HK-2 (cell line): ENCODE measurements around the gene ING3.
A peak's percentile ranks its signal among the peaks of the same experiment; 100 is the strongest.
"Not testable (repeated sequence)": the region's sequence is repeated elsewhere in the genome, so short reads cannot be mapped to it uniquely, and the experiment has no call there.

Experiments
- DNase-seq: peaks from one replicate; pipeline ENCODE4 v3.0.0-alpha.2; 2018; ENCODE audit not compliant: unreplicated experiment

Gene ING3

DNA sequence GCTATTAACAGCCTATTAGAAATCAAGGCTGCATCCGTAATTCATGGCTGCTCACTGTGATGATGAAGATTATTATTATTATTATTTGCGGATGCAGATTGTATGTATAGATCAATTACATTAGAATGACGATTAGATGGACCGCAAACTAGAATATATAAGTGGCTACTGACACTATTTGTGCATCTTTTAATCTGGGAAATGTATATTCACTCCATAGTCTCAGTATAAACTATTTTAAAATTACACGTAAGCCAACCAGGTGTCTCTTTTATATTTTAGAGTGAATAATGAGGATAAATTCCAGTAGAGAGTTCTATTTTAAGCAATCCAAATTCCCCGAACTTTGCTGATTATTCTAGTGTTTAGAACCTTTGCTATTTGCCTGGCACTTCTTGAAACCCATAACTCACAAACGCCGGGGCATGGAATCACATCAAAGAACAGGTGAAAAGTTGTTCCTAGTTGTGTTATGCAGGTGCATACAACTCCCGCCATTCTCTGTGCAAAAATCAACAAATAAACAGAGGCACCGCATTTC, 509 bp upstream of the ING3 start:
- DNase-seq = no peak

DNA sequence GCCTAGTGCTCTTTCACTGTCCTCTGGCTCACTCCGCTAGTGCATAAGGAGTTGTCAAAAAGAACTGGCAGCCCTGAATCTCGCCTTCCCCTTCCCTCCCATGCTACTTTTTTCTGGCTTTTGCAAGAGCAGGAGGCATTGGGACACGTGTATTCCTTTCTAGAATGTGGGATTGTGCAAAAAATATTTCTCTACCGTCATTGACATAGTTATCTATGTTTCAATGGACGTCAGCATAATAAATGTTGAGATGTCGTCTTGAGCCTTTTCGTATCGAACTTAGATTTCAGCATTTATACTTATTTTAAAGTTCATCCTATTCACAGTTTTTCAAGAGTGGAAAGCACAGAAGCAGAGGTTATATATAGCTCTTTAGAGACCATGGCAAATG, 727 bp downstream of the ING3 start:
- no peak for DNase-seq

DNA sequence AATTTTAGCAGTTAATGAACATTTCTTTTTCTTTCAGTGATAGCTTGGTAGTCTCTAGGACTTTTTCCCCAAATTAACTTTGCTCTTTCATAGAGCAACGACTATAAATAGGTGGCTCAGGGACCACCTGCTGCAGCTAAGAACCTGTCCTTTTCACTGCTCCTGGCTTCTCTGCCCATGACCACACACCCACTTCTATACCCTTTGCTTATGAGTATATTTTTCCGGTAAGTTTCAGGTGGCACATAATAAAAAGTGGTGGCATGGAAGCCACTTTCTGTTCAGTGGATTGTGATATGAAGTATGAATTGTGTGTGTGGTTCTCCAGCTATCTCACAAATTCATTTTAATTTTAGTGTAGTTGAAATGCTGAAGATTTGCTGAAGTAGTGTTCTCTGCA, 1.2 kb downstream of the ING3 start:
- no peak for DNase-seq

DNA sequence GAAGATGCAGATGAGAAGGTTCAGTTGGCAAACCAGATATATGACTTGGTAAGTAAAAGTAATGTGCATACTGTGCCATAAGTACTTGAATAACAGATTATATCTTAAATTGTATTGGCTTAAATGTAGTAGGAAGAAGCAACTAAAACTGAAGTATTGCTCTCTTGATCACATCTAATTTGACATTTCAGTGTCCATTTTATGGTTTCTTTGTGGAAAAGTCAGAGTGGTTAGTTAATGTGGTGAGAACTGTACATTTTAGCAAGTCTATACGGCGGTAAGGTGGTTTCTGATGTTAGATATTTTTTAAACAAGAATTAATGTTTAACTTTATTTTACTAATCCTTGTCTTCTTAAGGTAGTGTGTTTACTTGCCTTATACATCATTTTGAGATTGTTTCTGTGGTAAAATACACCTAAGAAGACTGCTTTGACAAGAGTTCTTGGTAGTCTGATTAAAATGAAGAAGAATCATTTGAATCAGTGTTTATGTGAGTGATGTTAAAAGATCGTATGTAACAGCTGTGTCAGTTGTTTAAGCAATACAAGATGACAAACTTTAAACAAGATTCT, 5.1 kb downstream of the ING3 start:
- no peak for DNase-seq

DNA sequence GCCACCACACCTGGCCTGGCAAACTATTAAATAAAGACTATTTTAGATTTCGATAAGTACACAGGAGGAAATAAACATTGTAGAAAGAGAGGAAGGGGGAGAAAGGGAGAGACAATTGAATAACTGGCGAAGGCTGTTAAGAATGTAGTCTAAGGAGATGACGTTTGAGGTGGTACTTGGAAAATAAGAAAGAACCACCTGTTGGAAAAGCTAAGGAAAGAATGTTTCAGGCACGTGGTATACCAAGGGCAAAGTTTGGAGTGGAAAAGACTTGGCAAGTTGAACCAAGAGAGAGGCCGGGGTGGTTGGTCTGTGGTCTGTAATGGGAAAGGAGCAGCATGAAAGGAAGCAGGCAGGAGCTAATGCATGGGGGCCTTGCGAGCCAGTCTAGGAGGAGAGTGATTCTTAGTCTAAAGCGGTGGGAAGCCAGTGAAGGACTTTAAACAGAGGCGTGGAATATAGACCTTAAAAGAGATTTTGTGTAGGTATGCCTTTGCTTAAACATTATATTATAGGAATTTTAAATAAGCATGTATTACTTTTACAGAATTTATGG, 9.4 kb downstream of the ING3 start:
- DNase-seq = no peak

DNA sequence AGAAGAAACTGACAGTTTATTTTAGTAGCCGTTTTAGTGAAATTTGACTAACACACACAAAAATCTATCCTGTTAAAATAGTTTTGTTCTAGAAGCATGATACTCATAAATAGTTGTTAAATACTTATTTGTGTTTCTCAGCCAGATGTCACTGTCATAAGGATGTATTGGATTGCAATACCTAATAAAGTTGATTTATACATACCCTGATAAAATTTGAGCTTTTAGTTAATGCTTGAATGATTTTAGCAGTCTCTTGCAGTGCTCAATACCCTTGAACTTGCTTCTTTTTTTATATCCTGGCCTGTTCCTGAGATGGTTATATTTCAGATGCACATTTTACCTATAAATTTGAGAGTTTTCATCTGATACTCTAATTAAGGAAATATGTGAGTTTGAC, 10.1 kb downstream of the ING3 start:
- no peak for DNase-seq

DNA sequence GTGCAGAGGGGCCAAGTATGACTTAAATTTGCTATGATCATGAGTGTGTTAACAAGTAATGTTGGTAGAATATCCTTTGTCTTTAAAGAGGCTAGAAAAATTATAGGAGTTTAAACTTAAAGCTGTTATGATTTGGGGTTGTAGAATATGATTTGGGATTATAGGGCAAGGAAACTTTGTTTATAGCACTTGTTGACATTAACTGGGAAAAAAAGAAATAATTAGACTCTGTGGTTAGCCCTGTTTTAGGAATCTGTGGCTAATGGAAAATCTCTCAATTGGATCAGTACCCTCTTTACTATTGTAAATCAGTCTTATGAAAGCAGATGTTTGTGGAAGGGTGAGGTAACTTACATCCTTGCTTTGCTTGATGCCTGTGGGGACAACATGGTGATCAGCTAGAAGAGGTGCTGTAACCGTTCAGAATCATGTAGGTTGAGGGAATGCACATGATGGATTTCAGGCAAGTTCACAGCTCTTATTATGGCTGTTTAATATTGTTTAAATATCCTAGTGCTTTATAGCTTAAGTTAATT, 11.1 kb downstream of the ING3 start:
- no peak for DNase-seq

DNA sequence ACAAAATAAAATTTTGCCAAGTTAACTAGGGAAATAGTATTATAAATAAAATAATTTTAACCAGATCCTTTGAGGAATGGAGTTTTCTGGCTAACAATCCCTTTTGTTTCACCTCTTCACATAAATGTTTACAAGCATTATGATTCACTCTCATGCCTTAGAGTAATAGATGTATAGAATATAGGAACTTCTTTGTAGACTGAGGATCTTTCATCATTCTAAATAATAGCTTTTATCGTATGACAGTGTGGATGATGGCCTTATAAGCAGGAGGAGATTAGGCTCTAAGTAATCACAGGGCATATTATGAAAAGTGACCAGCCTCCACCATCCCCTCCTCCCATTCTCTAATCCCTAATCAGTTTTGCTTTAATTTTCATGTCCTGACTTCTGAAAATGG, 13.5 kb downstream of the ING3 start:
- DNase-seq = no peak

DNA sequence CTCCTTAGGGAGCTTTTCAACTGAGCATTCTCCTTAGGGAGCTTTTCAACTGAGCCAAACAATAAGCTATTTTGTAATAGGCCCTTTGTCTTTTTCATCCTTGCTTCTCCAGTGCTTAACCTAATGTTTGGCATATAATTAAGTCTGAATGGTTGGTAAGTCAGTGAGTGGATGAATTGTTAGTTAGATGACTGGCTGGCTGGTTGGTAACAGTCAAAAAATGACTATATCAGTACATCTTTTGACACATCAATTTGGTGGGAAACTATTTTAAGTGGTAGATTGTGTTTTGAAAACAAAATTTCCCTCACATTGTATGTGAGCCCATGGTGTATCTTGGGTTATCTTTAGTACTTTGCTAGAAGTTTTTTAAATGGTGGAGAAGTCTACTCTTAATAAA, 16.4 kb downstream of the ING3 start:
- DNase-seq = no peak

DNA sequence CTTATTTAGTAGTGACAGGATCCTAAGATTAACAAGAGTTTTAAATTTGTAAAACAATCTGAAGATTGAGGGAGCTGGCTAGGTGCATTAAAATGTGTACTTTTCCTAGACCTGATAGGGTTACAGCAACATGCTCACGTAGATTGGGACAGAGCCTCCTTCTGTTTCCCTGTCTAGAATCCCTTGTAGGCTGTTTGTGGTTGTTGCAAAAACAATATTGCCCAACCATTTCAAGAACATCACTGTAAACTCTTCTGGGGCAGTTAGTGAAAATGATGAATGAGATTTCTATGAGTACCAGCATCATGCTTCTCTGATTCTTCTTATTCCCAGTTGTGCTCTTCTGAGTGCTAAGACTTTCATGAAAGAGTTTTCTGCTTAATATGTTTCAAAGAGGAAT, 23.3 kb downstream of the ING3 start:
- no peak for DNase-seq

DNA sequence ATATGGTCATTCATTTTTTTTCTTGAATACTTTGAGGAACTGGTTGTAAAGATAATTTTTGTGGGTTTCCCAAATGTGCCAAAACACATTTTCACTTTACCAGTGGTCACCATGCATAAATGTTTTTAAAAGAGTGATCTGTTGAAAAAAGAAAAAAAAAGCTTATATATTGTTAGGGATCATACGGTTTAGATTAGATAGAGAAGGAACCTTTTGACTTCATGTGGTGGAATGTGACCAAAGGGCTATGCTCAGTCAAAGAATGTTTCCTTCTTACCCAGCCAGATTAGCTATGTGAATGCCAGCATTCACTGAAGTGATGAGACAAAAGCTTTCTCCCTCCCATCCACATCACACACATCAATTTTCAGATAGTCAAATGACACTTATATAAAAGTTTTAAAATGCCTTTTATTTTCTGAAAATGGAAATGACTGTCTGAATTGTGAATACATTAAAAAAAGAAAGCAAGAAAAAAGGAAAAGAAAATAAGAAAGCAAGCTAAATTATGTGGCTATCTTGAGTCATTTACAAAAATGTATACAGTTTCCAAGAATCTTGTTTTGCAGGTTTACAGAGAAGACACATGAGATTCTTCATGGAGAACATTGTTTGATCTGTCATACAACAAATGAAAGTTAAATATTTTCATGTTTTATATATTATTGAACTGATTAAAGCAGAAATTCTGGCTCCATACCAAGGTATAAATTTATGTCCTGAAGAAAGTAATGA, 29.4 kb downstream of the ING3 start:
- DNase-seq = no peak

DNA sequence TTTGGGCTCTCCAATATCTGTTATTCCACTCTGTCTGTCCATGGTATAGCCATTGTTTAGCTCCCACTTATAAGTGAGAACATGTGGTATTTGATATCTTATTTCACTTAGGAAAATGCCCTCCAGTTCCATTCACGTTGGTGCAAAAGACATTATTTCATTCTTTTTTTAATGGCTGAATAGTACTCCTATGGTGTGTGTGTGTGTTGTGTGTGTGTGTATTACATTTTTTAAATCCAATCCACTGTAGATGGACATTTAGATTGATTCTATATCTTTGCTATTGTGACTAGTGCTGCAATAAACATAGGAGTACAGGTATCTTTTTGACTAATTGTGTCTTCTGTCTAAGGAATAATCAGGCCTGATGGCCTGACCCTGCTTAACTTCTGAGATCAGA, 30.5 kb downstream of the ING3 start:
- no peak for DNase-seq

DNA sequence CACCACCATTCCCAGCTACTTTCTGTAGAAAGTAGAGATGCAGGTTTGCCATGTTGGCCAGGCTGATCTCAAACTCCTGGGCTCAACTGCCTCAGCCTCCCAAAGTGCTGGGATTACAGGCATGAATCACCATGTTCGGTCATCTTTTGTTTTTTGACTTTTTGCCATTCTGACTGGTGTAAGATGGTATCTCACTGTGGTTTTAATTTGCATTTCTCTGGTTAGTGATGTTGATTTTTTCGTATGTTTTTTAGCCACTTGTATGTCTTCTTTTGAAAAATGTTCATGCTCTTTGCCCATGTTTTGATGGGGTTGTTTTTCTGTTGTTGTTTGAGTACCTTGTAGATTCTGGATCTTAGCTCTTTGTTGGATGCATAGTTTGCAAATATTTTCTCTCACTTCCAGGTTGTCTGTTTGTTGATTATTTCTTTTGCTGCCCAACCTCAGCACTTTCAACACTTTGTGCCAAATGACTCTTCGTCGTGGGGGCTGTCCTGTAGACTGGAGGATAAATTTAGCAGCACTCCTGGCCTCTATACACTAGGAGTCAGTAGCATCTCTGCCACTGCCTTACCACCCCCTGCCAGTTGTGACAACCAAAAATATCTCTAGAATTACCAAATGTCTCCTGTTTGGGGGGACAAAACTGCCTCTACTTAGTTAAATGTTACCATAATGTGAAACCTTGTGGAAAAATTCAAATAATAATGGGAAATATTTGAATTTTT, 31.5 kb downstream of the ING3 start:
- DNase-seq = no peak

DNA sequence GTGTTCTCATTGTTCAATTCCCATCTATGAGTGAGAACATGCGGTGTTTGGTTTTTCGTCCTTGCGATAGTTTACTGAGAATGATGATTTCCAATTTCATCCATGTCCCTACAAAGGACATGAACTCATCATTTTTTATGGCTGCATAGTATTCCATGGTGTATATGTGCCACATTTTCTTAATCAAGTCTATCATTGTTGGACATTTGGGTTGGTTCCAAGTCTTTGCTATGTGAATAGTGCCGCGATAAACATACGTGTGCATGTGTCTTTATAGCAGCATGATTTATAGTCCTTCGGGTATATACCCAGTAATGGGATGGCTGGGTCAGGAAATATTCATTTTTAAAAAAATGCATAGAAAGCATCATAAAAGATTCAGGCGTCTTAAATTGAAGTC, 33.0 kb downstream of the ING3 start:
- not testable (repeated sequence) for DNase-seq

DNA sequence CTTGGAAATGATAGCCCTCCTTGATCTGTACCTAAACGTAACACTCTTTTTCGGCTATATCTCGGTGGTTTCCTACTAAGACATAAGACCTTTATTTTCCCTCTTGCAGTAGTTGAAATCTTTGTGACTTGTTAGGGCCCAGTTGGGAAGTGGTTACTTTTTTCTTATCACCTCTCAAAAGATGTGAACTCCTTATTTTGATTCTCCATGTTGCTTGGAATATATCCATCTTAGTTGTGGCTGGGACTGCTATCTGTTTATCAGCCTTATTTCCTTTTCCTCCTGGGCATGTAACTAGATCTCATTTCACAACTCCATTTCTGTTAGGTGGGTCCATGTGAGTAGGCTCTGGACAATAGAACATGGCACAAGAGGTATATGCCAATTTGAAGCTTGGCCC, 33.8 kb downstream of the ING3 start:
- DNase-seq = no peak

DNA sequence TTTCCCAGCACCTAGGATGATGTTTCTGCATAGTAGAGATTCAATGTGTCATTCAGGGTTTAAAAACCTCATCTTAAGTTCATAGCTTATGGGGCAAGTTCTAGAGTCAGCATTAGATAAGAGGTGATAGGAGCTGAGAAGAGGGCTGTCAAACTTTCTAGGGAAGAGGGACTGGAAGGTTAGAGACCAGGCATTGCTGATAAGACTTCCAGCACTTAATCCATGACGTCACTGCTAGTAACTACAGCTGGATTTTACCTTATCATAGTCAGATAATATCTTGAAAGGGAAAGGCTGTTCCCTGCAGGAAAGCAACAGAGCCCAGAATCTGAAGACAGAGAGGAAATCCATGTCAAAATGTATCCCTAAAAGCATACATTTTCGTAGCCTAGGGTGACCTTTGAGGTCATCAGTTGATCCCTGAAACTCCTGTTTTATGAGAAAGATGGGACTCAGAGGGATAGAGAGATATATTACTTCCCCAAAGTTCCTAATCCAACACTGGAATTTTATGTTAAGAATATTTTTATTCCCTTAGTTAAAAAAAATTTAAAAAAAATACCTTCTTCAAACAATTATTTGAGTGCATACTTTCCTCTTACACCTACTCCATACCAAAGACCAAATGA, 34.7 kb downstream of the ING3 start:
- no peak for DNase-seq

DNA sequence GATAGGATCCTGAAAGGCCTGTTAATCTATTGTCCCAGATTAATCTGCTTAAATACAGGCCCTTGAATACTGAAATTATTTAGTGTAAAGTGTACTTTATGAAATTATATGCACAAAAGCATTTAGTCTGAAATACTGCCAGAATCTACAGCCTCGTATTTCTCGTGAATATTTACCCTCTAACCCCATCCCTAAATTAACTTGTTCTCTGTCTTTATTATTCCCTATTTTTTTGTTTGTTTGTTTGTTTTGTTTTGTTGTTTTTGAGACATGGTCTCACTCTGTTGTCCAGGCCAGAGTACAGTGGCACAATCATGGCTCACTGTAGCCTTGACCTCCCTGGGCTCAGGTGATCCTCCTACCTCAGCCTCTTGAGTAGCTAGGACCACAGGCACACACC, 35.3 kb downstream of the ING3 start:
- no peak for DNase-seq

DNA sequence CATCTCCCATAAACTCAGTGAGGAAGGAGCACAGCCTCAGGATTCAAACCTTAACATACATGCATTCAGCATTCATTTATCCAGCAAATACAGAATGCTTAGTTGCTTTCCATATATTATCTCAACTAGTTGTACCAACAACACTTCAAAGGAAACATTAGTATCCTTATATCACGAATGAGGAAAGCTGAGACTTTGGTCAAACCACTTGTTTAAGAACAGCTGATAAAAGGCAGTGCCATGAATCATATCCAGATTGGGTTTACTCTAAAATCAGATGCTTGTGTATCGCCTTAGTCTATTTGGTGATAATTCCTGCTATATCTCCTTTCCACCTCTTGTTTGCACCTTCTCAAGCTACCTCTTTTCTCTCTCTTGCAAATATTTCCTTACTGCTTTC, 36.1 kb downstream of the ING3 start:
- DNase-seq = no peak

DNA sequence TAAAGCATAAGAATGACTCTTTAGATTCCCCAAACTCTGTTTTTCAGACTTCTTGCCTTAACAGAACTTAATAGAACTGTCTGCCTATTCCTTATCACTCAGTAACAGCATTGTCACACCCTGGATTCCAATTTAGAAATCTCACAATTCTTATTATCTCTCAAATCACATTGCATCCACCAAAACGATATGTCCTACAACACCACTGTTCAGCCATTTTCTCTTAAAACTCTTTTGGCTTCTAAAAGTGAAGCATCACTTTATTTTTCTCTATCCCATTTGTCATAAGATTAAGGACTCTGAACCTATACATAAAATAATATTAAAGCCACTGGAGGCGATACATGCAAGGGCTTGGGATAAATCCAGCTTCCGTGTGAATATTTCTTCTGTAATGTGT, 36.7 kb downstream of the ING3 start:
- DNase-seq = no peak

DNA sequence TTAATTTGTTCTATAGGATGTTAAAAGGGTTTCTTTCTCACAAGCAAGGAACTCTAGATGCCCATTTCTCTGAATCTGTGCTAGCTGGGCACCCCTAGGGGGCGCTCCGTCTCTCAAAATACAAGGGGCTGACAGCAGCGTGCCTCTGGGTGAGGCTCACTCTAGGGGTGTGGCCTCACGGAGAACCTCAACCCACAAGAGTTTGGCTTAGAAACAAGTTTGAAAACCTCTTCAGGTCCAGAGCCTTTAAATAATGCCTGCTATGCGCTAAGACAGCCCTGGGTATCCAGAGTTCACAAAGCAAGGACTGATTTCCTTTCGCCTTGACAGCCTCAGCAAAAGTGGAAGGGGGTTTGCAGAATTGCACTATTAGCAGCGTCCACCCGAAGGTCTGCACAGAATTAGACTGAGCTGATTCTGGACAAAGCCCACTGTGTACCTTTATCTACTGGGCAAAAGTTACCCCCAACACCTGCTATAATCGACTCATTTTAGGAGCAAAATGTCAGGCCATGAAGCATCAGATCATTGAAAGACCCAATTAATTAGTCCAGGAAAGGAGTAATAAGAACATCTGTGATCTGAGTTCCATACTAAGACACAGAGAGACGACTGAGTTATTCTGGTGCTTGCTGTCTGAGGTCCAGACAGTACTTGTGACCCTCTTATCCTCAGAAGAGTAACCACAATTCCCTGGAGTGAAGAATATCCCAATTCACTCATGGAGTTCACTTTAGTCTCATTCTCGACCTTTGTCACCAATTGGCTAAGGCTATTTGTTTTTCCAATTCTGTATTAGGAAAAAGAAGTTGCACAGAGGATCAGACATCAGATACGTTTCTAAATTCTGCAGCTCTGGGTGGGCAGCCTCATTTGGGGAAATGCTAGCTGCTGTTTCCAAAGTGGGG, 37.4 kb downstream of the ING3 start:
- peak; percentile 86 for DNase-seq
